ENCODE results near the gene ITGA11. TPM values are rescaled to one million over a fixed set of nuclear protein-coding genes. Genes with fewer than 3 reads are reported as not detected.

Gene ITGA11
- total RNA-seq, 2 donors from 2014 or later: 0.99 to 1.0 TPM

- no peak overlapping the region for H3K4me3 ChIP-seq
- intact Hi-C loops (cut with DNase I): loop anchor here (5.0 to 10.0 kb wide), 2 partner anchors 79 to 252 kb away; no protein-coding TSS in a partner anchor
- H3K9me3 ChIP-seq: no peaks in the 10 kb centered on the region
- DNase-seq (no peak), ATAC-seq (no peak)
- no peak overlapping the region for H3K27ac ChIP-seq
- H3K4me1 ChIP-seq: no peaks in the 10 kb centered on the region
- WGBS, 2 donors: 44 to 50% methylated on average over 2 of the region's 2 CpGs
- no peak for TF ChIP-seq CTCF (IDR thresholded peaks at IDR 0.05)
- TF ChIP-seq POLR2A (IDR thresholded peaks at IDR 0.05): no peak
- no peaks in the 10 kb centered on the region for H3K36me3 ChIP-seq (replicated peaks in 1 of 2; ENCODE audit: insufficient read depth in 1 of 2, low read depth in 2 of 2)
- no peaks in the 10 kb centered on the region for H3K27me3 ChIP-seq
These were observed 128.8 kb downstream of the ITGA11 start for GRCh38 chr15:68303134-68303533.

- Histone ChIP-seq H3K4me1 (no peaks in the 10 kb centered on the region), H3K4me3 (no peak overlapping the region), H3K27ac (no peak overlapping the region), H3K27me3 (no peaks in the 10 kb centered on the region), H3K36me3 (replicated peaks in 1 of 2; ENCODE audit: insufficient read depth in 1 of 2, low read depth in 2 of 2) (no peaks in the 10 kb centered on the region), H3K9me3 (no peaks in the 10 kb centered on the region)
- intact Hi-C loops (cut with DNase I): loop anchor here (5.0 to 10.0 kb wide), 2 partner anchors 80 to 252 kb away; no protein-coding TSS in a partner anchor
- no peak for ATAC-seq
- no peak for TF ChIP-seq POLR2A (IDR thresholded peaks at IDR 0.05)
- no peak for TF ChIP-seq CTCF (IDR thresholded peaks at IDR 0.05)
- WGBS, 2 donors: 86 to 100% methylated on average over 1 to 6 of the region's 6 CpGs
- peak in 1 of 4 donors; percentile 1 for DNase-seq
These were observed 129.2 kb downstream of the ITGA11 start for GRCh38 chr15:68302729-68303128.

GRCh38 chr15:68301301-68301700 is 130.7 kb downstream of the ITGA11 start:
- 87% methylated on average over 8 of the region's 8 CpGs for WGBS, 2 donors
- intact Hi-C loops (cut with DNase I): loop anchor here (5.0 to 10.0 kb wide), 2 partner anchors 81 to 254 kb away; no protein-coding TSS in a partner anchor
- Histone ChIP-seq H3K27ac (no peak overlapping the region), H3K27me3 (no peaks in the 10 kb centered on the region), H3K4me3 (no peak overlapping the region), H3K9me3 (no peaks in the 10 kb centered on the region), H3K36me3 (replicated peaks in 1 of 2; ENCODE audit: insufficient read depth in 1 of 2, low read depth in 2 of 2) (no peaks in the 10 kb centered on the region), H3K4me1 (no peaks in the 10 kb centered on the region)
- DNase-seq: no peak
- TF ChIP-seq CTCF (IDR thresholded peaks at IDR 0.05) (no peak), POLR2A (IDR thresholded peaks at IDR 0.05) (no peak)
- no peak for ATAC-seq

- no peak for TF ChIP-seq POLR2A (IDR thresholded peaks at IDR 0.05)
- no peak for TF ChIP-seq CTCF (IDR thresholded peaks at IDR 0.05)
- Histone ChIP-seq H3K4me3 (no peak overlapping the region), H3K36me3 (replicated peaks in 1 of 2; ENCODE audit: insufficient read depth in 1 of 2, low read depth in 2 of 2) (no peaks in the 10 kb centered on the region), H3K27me3 (no peaks in the 10 kb centered on the region), H3K4me1 (no peaks in the 10 kb centered on the region), H3K27ac (no peak overlapping the region), H3K9me3 (no peaks in the 10 kb centered on the region)
- WGBS, 2 donors: 73 to 77% methylated on average over 6 of the region's 6 CpGs
- intact Hi-C loops (cut with DNase I): loop anchor here (5.0 to 10.0 kb wide), 2 partner anchors 82 to 254 kb away; no protein-coding TSS in a partner anchor
- DNase-seq: no peak
- no peak for ATAC-seq
These were observed 131.6 kb downstream of the ITGA11 start for GRCh38 chr15:68300115-68300940.
